GM12864 (cell line): Measurements from ENCODE around the gene BBIP1.

ENCODE experiments used
- DNase-seq: peaks from one replicate; pipeline ENCODE4 v3.0.0-alpha.2; 2011; ENCODE audit warnings: low read depth
- H3K4me3 ChIP-seq: 2 replicates; pipeline ENCODE4 v1.5.1; 2011; ENCODE audit warnings: mild to moderate bottlenecking, low read depth, low read length, control low read depth
- CTCF ChIP-seq: IDR thresholded peaks from 2 replicates; pipeline ENCODE4 v1.5.1; 2011; ENCODE audit warnings: low read depth, mild to moderate bottlenecking, moderate library complexity, low read length, control low read depth, inconsistent platforms; ENCODE audit errors: missing control alignments

BBIP1 gene

DNA sequence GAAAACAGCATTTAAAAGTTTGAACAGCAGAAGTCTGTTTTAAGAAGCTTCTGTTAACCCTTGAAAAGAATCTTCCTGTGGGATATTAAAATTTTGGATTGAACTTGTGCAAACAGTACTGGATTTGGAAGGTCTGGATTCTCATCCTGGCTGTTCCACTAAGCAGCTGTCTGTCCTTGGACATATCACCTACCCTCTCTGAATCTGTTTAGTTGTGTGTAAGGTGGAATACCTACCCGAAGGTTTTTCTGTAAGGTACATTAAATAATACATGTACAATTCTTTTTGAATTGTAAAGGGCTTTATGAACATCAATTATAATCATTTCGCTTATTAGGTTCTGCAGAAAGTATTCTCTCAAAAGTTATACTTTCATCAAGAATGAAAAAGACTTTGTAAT lies 45.0 kb downstream of the BBIP1 start:
- no peak for TF ChIP-seq CTCF
- H3K4me3 ChIP-seq: peak overlapping the region; percentile 90
- DNase-seq: no peak

GRCh38 chr10:110872984-110873923 lies 45.7 kb downstream of the BBIP1 start:
- no peak for TF ChIP-seq CTCF
- peak overlapping the region; percentile 90 for H3K4me3 ChIP-seq
- no peak for DNase-seq

DNA sequence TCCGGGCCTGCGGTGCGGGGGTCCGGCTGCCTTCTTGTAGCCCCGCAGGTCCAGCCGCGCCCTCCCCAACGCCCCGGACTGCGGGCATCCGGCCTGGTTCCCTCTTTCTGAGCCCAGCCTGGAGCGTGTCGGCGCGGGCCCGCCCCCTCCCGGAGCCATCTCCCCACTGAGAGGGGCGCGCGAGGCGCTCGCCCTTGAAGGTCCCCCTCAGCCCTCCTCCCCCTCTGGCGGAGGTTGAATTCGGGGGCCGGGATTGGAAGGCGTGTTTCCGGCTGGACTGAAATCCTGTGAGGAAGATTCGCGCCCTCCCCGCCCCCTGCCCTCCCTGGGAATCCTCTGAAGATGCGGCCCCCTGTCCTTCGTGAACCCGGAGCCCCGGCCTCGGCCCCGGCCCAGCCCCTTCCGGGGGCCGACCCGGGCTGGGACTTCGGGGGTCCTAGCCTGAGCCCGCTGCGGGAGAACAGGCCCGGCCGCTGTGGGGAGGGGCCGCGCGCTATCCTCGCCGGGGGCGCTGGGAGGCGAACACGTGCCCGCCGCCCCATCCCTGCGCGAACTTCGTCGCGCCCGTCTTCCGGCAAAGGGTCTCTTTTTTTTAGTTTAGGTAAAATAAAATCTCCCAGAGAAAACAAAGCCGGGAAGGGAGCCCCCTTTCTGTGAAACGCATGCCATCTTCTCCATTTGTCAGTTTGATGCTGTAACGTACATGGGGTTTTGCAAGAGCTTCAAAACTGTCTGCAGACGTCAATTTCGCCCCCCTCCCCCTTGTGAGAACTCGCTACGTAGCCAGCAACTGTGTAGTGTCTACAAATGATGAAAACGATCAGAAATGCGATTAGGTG lies 46.6 kb downstream of the BBIP1 start:
- DNase-seq: no peak
- peak overlapping the region; percentile 90 for H3K4me3 ChIP-seq
- peak; percentile 21 for TF ChIP-seq CTCF

DNA sequence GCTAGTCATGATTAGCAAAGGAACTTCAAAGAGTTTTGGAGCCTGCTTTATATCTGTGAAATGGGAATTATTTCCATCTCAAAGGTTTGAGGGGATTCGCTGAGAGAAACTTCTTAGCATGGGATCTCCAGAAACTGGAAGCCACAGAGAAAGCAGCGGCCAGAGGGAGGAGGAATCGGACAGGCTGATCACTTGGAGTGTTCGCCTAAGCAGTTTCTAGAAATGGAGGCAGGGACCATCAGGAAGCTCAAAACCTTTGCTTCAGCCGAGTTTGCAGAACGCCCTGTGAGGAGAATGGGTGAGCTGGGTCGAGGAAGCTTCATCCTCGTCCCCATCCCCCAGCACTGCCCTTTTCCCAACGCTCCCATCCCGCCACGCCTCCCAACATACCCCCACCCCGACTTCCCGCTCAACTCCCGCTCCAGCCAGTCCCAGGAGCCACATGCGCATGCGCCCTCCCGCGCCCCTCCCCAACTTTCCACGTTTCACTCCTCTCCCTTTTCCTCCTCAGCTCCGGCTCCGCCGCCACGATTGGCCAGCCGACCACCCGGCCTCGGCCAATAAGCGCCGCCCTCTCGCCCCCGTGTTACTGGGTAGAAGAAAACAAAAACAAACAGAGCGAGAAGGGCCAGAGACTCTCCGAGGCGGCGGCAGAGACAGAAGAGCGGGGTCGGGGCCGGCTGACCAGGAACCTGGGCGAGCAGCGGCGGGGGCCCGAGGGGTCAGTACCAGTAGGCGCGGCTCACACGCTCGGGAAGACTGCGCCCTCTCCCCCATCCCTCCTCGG lies 47.5 kb downstream of the BBIP1 start, which contains the start of gene PDCD4:
PDCD4 (plus strand) TSS at position 631 of the 787 bp plus-strand sequence. CDS start 4,100 bp downstream, outside the sequence.
- peak; percentile 73 for DNase-seq
- no peak for TF ChIP-seq CTCF
- H3K4me3 ChIP-seq: peak within 1 kb of the TSS; percentile 90

GRCh38 chr10:110870823-110871297 lies 48.1 kb downstream of the BBIP1 start:
- no peak for TF ChIP-seq CTCF
- peak overlapping the region; percentile 90 for H3K4me3 ChIP-seq
- DNase-seq: no peak

DNA sequence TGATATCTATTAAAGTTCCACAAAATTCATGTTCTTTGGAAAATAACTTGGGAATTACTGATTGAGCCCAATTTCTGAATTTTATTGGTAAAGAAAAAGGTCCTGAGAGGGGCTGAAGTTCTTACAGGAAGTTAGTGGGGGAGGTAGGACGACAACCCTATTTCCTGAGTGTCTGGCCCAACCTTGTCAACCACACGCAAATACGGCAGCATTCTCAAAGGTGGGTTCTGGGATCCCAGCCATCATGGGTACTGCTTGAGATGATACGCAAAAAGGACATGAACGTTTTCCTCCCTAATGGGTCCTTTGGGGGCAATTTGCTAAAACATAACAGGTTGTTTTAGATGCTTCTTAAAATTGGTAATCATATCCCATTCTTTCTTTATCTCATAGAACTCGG lies 50.0 kb downstream of the BBIP1 start:
- DNase-seq: peak; percentile 73
- TF ChIP-seq CTCF: no peak
- no peak overlapping the region; the same call in 1 of the 2 replicates for H3K4me3 ChIP-seq
